Psoas muscle (tissue), 8 donors: ENCODE measurements around the gene NOTCH3. TPM values are rescaled to one million over a fixed set of nuclear protein-coding genes. Genes with fewer than 3 reads are reported as not detected.

Experiments
- ATAC-seq, 4 donors: fragments of 200-7000 bp; cut with Tn5 transposase; one replicate each; pipeline ENCODE4 v1.9.1; 2020; ENCODE audit warnings: moderate library complexity in 3 of 4, mild to moderate bottlenecking in 2 of 4
- DNase-seq, 2 donors: peaks; one replicate each; pipeline ENCODE4 v3.0.0-alpha.2; 2020
- H3K27ac ChIP-seq: fragments of 200-600 bp; one replicate; pipeline ENCODE4 v1.8.0; 2022
- H3K27me3 ChIP-seq, 3 donors: fragments of 200-600 bp in 1 of 3; one replicate each; pipeline versions ENCODE4 v1.6.1 to v1.8.0; 2013 to 2022; ENCODE audit warnings: low read length in 2 of 3, mild to moderate bottlenecking in 2 of 3, moderate library complexity in 1 of 3; ENCODE audit not compliant: insufficient read depth in 3 of 3
- H3K36me3 ChIP-seq, 2 donors: fragments of 200-600 bp in 1 of 2; one replicate each; pipeline versions ENCODE4 v1.6.1 to v1.8.0; 2013 to 2022; ENCODE audit warnings: low read depth in 1 of 2, mild to moderate bottlenecking in 1 of 2, moderate library complexity in 1 of 2; ENCODE audit not compliant: insufficient read depth in 1 of 2
- H3K4me1 ChIP-seq: fragments of 200-600 bp; one replicate; pipeline ENCODE4 v1.8.0; 2022
- H3K4me3 ChIP-seq: fragments of 200-600 bp; one replicate; pipeline ENCODE4 v1.8.0; 2022; ENCODE audit warnings: mild to moderate bottlenecking
- H3K9me3 ChIP-seq: fragments of 200-600 bp; one replicate; pipeline ENCODE4 v1.8.0; 2022
- CTCF ChIP-seq: fragments of 200-600 bp; IDR thresholded peaks from one replicate; pipeline ENCODE4 v1.8.0; 2022; ENCODE audit warnings: antibody characterized with exemption
- WGBS, 3 donors: extraction: QIAGEN DNeasy Blood & Tissue Kit; methylation state at CpG; one replicate each; pipeline versions ENCODE4 v1.1.6 to v1.1.7; 2013; 5-methylcytosine and 5-hydroxymethylcytosine counted together
- intact Hi-C, 2 donors: fragments of 100-400 bp; cut with DNase I; formaldehyde crosslinking; loops; one replicate each; pipeline versions ENCODE4 v1.11.0 to v1.14.2; 2022
- polyA plus RNA-seq, 3 donors: library from polyadenylated mRNA; stranded (reverse); fragments of 200-250 nt; gene quantifications; one replicate each; pipeline ENCODE4 v1.2.3, GENCODE V29; 2013
- total RNA-seq, 4 donors: library from RNA; stranded (reverse); fragmentation: NEBNext Ultra II Directional in 2 of 4; extraction: Animal tissue kit (Norgen Biotek cat#: 25700) in 2 of 4; gene quantifications; one replicate each; pipeline versions ENCODE4 v1.2.1 to v1.2.4, GENCODE V29; 2021 to 2023
- donor health status: healthy with polysubstance abuse.
- donor health status: DM: no; HTN: no; CAD: no; lungs with moderate emphysema.
- donor health status: Bipolar disorder and iron deficiency.
- donor health status: healthy.
- donor health status: DM: yes; HTN: yes; CAD: no.
- donor health status: DM: no; HTN: no; CAD: no.
- donor health status: DM: no; HTN: no; CAD: no.
- donor health status: DM: yes; HTN: yes; CAD: no.

NOTCH3 gene
- total and polyA plus RNA-seq, 7 donors = 8.2 to 80.8 (median 29.4) TPM

GRCh38 chr19:15196360-15197005 is 4.3 kb downstream of the NOTCH3 start:
- peaks cover 7% of the 10 kb centered on the region for H3K4me1 ChIP-seq
- H3K27ac ChIP-seq = no peak overlapping the region
- no peaks in the 10 kb centered on the region for H3K9me3 ChIP-seq
- WGBS, 3 donors = 26 to 37% (median 31%) methylated on average over 4 of the region's 4 CpGs
- no peak for ATAC-seq
- intact Hi-C loops = no loop called here
- no peaks in the 10 kb centered on the region for H3K36me3 ChIP-seq
- no peak for DNase-seq
- H3K4me3 ChIP-seq = peak overlapping the region; percentile 41
- H3K27me3 ChIP-seq = peaks cover 0 to 84% (median 10%) of the 10 kb centered on the region in 3 donors
- no peak for TF ChIP-seq CTCF

DNA sequence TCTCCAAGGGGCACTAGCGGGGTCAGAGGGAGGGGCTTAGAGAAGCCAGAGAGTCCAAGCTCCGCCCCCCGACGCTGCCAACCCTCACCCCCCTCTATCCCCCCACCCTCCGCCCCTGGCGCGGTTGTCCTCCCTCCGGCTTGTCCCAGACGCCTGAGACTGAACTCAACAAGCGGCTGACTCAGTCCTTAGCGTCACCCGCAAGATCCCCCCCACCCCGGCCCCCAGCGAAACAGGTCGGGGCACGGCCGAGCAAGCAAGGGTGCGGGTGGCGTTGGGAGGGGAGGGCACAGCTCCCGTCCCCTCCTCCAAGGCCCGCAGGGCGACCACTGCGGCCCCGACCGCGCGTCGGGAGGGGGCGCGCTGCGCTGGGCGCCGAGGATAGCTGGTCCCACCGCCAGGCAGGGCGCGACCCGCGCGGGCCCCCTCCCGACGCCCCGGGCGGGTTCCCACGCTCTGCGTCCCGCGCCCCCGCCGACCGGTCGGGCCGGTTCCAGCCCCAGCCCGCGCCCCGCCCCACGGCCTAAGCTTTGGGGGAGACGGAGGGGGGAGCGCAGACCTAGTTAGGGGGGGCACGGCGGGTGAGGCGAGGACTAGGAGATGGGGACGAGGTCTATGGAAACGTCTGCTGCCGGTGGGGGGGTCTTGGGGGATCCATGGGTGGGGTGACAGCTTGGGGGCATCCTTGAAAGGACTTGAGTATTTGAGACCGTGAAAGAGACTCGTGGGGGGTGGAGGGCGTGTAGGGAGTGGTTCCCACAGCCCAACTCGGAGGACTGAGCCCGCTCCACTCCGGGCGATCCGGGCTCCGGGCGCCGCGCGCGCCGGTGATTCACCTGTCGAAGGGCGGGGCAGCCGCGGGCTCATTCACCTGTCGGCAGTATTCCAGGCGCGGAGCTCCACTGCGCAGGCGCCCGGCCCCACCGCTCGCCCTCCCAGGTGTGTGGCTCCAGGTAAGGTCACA is 5.1 kb downstream of the NOTCH3 start:
- no peaks in the 10 kb centered on the region for H3K9me3 ChIP-seq
- TF ChIP-seq CTCF = no peak
- intact Hi-C loops = no loop called here
- 3% methylated on average over 39 to 91 of the region's 91 CpGs for WGBS, 3 donors
- peaks cover 0 to 78% (median 9%) of the 10 kb centered on the region in 3 donors for H3K27me3 ChIP-seq
- H3K27ac ChIP-seq = peak overlapping the region; percentile 31
- ATAC-seq (peak; percentile 24 to 49 (median 48)), DNase-seq (peak; percentile 47 to 77)
- H3K4me3 ChIP-seq = peak overlapping the region; percentile 41
- H3K4me1 ChIP-seq = peaks cover 7% of the 10 kb centered on the region
- H3K36me3 ChIP-seq = no peaks in the 10 kb centered on the region

- H3K4me1 ChIP-seq = peaks cover under 1% of the 10 kb centered on the region
- no peak for TF ChIP-seq CTCF
- H3K27ac ChIP-seq = peak overlapping the region; percentile 31
- WGBS, 3 donors = 22 to 35% (median 31%) methylated on average over 6 of the region's 6 CpGs
- ATAC-seq (peak in 2 of 4 donors; percentile 20 to 22), DNase-seq (no peak)
- no peaks in the 10 kb centered on the region for H3K36me3 ChIP-seq
- intact Hi-C loops = no loop called here
- peaks cover 0 to 72% (median 8%) of the 10 kb centered on the region in 3 donors for H3K27me3 ChIP-seq
- H3K9me3 ChIP-seq = no peaks in the 10 kb centered on the region
- H3K4me3 ChIP-seq = peak overlapping the region; percentile 41
Observed at GRCh38 chr19:15194938-15195337, 5.9 kb downstream of the NOTCH3 start.

GRCh38 chr19:15191982-15192381 is 8.8 kb downstream of the NOTCH3 start:
- H3K4me1 ChIP-seq = no peaks in the 10 kb centered on the region
- no peak for TF ChIP-seq CTCF
- H3K27me3 ChIP-seq = peaks cover 0 to 47% (median 4%) of the 10 kb centered on the region in 3 donors
- WGBS, 3 donors = 76 to 87% (median 77%) methylated on average over 17 to 18 of the region's 18 CpGs
- no peak overlapping the region for H3K4me3 ChIP-seq
- H3K27ac ChIP-seq = no peak overlapping the region
- DNase-seq (no peak), ATAC-seq (no peak)
- intact Hi-C loops = no loop called here
- no peaks in the 10 kb centered on the region for H3K36me3 ChIP-seq
- H3K9me3 ChIP-seq = no peaks in the 10 kb centered on the region
